HCT116 (cell line): ENCODE data around the gene CDH4.

Experiments used
- TF ChIP-seq, protein P1 (sequence below), 3 experiments: fragments of 200-600 bp in 1 of 3; sonication (generic) in 1 of 3; IDR thresholded peaks in 2 of 3; conservative IDR thresholded peaks in 1 of 3; 2 replicates each; pipeline ENCODE4 v1.5.1; 2012 to 2017; ENCODE audit warnings: low read depth in 2 of 3, low read length in 2 of 3, antibody characterized with exemption in 1 of 3, borderline replicate concordance in 1 of 3, control low read depth in 1 of 3, mild to moderate bottlenecking in 1 of 3, mixed read lengths in 1 of 3, mixed run types in 1 of 3, moderate library complexity in 1 of 3; ENCODE audit not compliant: insufficient read depth in 1 of 3
- TF ChIP-seq, protein P2 (sequence below): IDR thresholded peaks from 2 replicates; pipeline ENCODE4 v1.6.1; 2012

DNA sequence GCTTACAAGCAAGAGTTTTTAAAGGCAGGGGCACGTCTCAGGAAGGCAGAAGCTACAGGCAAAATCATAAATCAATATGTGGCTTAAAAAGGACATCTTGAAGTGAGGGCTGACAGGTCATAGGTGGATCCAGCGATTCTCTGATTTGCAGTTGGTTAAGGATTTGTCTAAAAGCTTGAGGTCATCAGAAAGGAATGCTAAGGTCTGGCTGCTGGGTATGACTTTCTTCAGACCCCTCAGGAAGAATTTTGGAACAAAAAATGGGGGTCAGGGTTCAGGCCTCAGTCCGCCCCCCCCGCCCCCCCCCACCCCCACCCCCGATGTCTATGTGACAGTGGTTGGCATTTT, 261.9 kb downstream of the CDH4 start:
- TF ChIP-seq, protein P1, sequence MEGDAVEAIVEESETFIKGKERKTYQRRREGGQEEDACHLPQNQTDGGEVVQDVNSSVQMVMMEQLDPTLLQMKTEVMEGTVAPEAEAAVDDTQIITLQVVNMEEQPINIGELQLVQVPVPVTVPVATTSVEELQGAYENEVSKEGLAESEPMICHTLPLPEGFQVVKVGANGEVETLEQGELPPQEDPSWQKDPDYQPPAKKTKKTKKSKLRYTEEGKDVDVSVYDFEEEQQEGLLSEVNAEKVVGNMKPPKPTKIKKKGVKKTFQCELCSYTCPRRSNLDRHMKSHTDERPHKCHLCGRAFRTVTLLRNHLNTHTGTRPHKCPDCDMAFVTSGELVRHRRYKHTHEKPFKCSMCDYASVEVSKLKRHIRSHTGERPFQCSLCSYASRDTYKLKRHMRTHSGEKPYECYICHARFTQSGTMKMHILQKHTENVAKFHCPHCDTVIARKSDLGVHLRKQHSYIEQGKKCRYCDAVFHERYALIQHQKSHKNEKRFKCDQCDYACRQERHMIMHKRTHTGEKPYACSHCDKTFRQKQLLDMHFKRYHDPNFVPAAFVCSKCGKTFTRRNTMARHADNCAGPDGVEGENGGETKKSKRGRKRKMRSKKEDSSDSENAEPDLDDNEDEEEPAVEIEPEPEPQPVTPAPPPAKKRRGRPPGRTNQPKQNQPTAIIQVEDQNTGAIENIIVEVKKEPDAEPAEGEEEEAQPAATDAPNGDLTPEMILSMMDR (IDR thresholded peaks at IDR 0.05 in 2 of 3, conservative IDR thresholded peaks at IDR 0.05 in 1 of 3; ENCODE audit: borderline replicate concordance in 1 of 3, insufficient read depth in 1 of 3, low read depth in 2 of 3, low read length in 2 of 3) = no peak
- TF ChIP-seq, protein P2, sequence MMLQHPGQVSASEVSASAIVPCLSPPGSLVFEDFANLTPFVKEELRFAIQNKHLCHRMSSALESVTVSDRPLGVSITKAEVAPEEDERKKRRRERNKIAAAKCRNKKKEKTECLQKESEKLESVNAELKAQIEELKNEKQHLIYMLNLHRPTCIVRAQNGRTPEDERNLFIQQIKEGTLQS = no peak
